ENCODE results near the gene CNMD. TPM values are rescaled to one million over a fixed set of nuclear protein-coding genes. Genes with fewer than 3 reads are reported as not detected.

The CNMD gene
- not detected in 2 replicates for total RNA-seq

- Mint-ChIP-seq H3K27me3 (ENCODE audit: insufficient read depth) (peaks cover 51% of the 10 kb centered on the region), H3K4me3 (no peak within 1 kb of the TSS), H3K4me1 (ENCODE audit: low read depth) (no peaks in the 10 kb centered on the region), H3K36me3 (ENCODE audit: low read depth) (no peaks in the 10 kb centered on the region), H3K27ac (no peak within 1 kb of the TSS), H3K9me3 (no peaks in the 10 kb centered on the region)
- intact Hi-C loops (cut with micrococcal nuclease): loop anchor here (2.0 kb wide), 1 partner anchor 75 kb away; no protein-coding TSS in a partner anchor
- DNase-seq (ENCODE audit: low spot score): no peak
Measured at GRCh38 chr13:52739468-52740071, at the start of gene CNMD. CNMD (minus strand) TSS chr13:52739820; CDS start chr13:52739701, 119 bp downstream.

- H3K4me3 Mint-ChIP-seq: no peak overlapping the region
- no peaks in the 10 kb centered on the region for H3K36me3 Mint-ChIP-seq (ENCODE audit: low read depth)
- no peak for DNase-seq (ENCODE audit: low spot score)
- no peaks in the 10 kb centered on the region for H3K9me3 Mint-ChIP-seq
- intact Hi-C loops (cut with micrococcal nuclease): no loop called here
- H3K27ac Mint-ChIP-seq: no peak overlapping the region
- H3K27me3 Mint-ChIP-seq (ENCODE audit: insufficient read depth): peaks cover 8% of the 10 kb centered on the region
- no peaks in the 10 kb centered on the region for H3K4me1 Mint-ChIP-seq (ENCODE audit: low read depth)
Measured at GRCh38 chr13:52788011-52788410, 48.4 kb upstream of the CNMD start.

- Mint-ChIP-seq H3K4me1 (ENCODE audit: low read depth) (no peaks in the 10 kb centered on the region), H3K27ac (no peak overlapping the region), H3K27me3 (ENCODE audit: insufficient read depth) (peaks cover 8% of the 10 kb centered on the region), H3K36me3 (ENCODE audit: low read depth) (no peaks in the 10 kb centered on the region), H3K9me3 (no peaks in the 10 kb centered on the region), H3K4me3 (no peak overlapping the region)
- intact Hi-C loops (cut with micrococcal nuclease): no loop called here
- DNase-seq (ENCODE audit: low spot score): no peak
Measured at GRCh38 chr13:52787235-52787634, 47.6 kb upstream of the CNMD start.

- Mint-ChIP-seq H3K36me3 (ENCODE audit: low read depth) (no peaks in the 10 kb centered on the region), H3K4me1 (ENCODE audit: low read depth) (no peaks in the 10 kb centered on the region), H3K9me3 (no peaks in the 10 kb centered on the region), H3K27ac (no peak overlapping the region), H3K4me3 (no peak overlapping the region), H3K27me3 (ENCODE audit: insufficient read depth) (peaks cover 8% of the 10 kb centered on the region)
- no peak for DNase-seq (ENCODE audit: low spot score)
- intact Hi-C loops (cut with micrococcal nuclease): no loop called here
Measured at GRCh38 chr13:52786766-52787165, 47.1 kb upstream of the CNMD start.

DNA sequence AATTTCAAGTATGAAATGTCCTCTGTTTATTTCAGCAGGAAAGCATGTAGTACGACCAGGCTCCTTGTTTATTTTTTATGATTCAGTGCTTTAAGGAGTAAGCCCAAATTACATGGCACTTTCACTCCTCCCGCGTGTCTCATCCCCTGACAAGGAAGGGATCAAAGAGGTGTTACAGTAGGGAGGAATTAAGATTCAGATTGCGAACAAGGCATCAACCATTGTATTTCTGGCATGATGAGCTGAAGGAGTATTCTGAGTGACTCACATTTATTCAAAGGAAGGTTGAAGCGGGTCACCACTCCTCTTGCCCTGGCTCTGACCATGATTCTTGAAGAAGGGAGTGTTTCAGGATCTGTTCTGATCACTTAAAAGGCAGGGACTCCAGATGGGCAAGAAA lies 46.1 kb upstream of the CNMD start:
- Mint-ChIP-seq H3K27ac (no peak overlapping the region), H3K4me1 (ENCODE audit: low read depth) (no peaks in the 10 kb centered on the region), H3K36me3 (ENCODE audit: low read depth) (no peaks in the 10 kb centered on the region), H3K9me3 (no peaks in the 10 kb centered on the region), H3K27me3 (ENCODE audit: insufficient read depth) (peaks cover 8% of the 10 kb centered on the region), H3K4me3 (no peak overlapping the region)
- intact Hi-C loops (cut with micrococcal nuclease): no loop called here
- DNase-seq (ENCODE audit: low spot score): no peak

DNA sequence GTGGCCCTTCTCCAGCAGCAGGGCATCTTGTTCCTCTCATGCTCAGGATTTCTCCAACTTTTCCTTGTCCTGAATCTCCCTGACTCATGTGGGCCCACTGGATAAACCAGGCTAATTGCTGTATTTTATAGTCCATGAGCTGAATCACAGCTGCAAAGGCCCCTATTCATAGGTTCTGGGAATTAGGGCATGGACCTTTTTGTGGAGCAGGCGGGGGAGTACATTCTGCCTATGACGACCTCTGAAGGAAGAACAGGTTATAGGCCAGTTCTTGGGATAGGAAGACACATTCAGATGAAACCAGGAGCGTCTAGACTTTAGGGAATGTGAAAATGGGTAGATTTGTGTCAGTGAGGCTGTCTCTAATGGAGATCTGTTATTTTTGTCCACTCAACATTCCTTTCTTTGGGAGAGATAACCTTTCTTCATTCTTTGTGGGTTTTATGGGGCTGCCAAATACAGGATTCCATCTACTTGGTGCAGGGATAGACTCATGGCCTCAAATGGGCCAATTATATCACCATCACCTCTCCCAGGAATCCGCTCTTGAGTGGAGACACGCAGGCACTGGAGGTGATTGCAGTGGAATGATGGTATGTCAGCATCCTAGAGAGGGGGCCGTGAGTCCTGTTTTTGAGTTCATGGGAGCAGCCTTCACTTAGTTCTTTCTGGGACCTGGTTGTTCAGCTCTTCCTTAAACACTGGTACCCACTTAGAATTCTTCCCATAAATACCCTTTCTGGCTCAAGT lies 45.1 kb upstream of the CNMD start:
- no peaks in the 10 kb centered on the region for H3K36me3 Mint-ChIP-seq (ENCODE audit: low read depth)
- H3K27me3 Mint-ChIP-seq (ENCODE audit: insufficient read depth): peaks cover 8% of the 10 kb centered on the region
- H3K4me1 Mint-ChIP-seq (ENCODE audit: low read depth): no peaks in the 10 kb centered on the region
- intact Hi-C loops (cut with micrococcal nuclease): no loop called here
- no peak overlapping the region for H3K27ac Mint-ChIP-seq
- no peak for DNase-seq (ENCODE audit: low spot score)
- no peaks in the 10 kb centered on the region for H3K9me3 Mint-ChIP-seq
- H3K4me3 Mint-ChIP-seq: no peak overlapping the region

GRCh38 chr13:52783943-52784342 lies 44.3 kb upstream of the CNMD start:
- Mint-ChIP-seq H3K27me3 (ENCODE audit: insufficient read depth) (peaks cover 8% of the 10 kb centered on the region), H3K27ac (no peak overlapping the region), H3K4me1 (ENCODE audit: low read depth) (no peaks in the 10 kb centered on the region), H3K9me3 (no peaks in the 10 kb centered on the region), H3K4me3 (no peak overlapping the region), H3K36me3 (ENCODE audit: low read depth) (no peaks in the 10 kb centered on the region)
- intact Hi-C loops (cut with micrococcal nuclease): no loop called here
- no peak for DNase-seq (ENCODE audit: low spot score)

DNA sequence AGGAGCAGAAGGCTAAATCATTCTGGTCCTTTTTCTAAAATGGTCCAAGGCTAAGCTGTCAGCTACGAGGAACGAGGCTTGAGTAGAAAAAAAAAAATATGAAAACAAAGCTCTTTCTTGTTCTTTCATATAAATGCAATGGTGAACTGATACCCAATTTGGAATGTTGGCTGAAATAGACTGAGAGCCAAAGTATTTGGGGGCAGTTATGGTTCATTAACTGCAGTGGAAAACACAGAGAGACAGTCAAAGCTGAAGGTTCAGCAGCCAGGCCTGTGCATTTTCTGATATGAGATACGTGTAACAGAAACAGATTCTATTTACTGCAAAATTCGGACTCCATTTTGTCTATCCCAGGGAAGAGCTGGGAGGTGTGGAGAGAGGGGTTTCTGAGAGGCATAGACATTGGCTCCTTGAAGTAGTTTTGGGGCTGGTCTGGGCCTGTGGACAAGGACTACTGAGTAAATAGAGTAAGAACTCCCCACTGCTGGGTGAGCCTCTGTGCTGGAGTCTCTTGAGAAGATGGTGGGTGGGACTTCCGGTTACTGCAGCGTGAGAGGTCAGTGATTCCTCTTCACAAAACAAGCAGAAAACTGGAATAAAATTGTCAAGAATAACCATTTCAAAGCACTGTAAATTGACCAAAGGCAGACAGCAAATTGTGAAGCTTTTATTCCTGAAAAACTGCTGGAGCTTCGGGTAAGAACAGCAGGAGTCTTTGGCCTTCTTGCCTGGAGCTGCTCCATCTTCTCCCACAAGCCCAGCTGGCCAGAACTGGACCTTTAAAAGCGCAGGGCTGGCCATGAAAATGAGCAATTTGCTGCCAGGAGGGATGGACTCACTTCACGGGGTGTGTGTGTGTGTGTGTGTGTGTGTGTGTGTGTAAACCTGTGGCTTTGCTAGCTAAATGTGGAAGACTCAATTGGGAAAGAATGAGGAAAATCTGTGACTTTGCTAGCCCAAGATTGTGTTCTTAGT lies 43.1 kb upstream of the CNMD start:
- DNase-seq (ENCODE audit: low spot score): no peak
- no peak overlapping the region for H3K27ac Mint-ChIP-seq
- intact Hi-C loops (cut with micrococcal nuclease): no loop called here

GRCh38 chr13:52780611-52781010 lies 41.0 kb upstream of the CNMD start:
- Mint-ChIP-seq H3K27ac (no peak overlapping the region), H3K4me1 (ENCODE audit: low read depth) (no peaks in the 10 kb centered on the region), H3K36me3 (ENCODE audit: low read depth) (no peaks in the 10 kb centered on the region), H3K4me3 (no peak overlapping the region), H3K9me3 (no peaks in the 10 kb centered on the region), H3K27me3 (ENCODE audit: insufficient read depth) (peaks cover 8% of the 10 kb centered on the region)
- DNase-seq (ENCODE audit: low spot score): no peak
- intact Hi-C loops (cut with micrococcal nuclease): no loop called here

More for the DNA sequence above, 43.1 kb upstream of the CNMD start:
- Mint-ChIP-seq H3K9me3 (no peaks in the 10 kb centered on the region), H3K4me1 (ENCODE audit: low read depth) (no peaks in the 10 kb centered on the region), H3K4me3 (no peak overlapping the region), H3K27me3 (ENCODE audit: insufficient read depth) (peaks cover 8% of the 10 kb centered on the region), H3K36me3 (ENCODE audit: low read depth) (no peaks in the 10 kb centered on the region)

GRCh38 chr13:52780092-52780491 lies 40.5 kb upstream of the CNMD start:
- no peak overlapping the region for H3K4me3 Mint-ChIP-seq
- H3K27ac Mint-ChIP-seq: no peak overlapping the region
- no peaks in the 10 kb centered on the region for H3K9me3 Mint-ChIP-seq
- H3K4me1 Mint-ChIP-seq (ENCODE audit: low read depth): no peaks in the 10 kb centered on the region
- intact Hi-C loops (cut with micrococcal nuclease): no loop called here
- H3K36me3 Mint-ChIP-seq (ENCODE audit: low read depth): no peaks in the 10 kb centered on the region
- DNase-seq (ENCODE audit: low spot score): no peak
- peaks cover 8% of the 10 kb centered on the region for H3K27me3 Mint-ChIP-seq (ENCODE audit: insufficient read depth)

DNA sequence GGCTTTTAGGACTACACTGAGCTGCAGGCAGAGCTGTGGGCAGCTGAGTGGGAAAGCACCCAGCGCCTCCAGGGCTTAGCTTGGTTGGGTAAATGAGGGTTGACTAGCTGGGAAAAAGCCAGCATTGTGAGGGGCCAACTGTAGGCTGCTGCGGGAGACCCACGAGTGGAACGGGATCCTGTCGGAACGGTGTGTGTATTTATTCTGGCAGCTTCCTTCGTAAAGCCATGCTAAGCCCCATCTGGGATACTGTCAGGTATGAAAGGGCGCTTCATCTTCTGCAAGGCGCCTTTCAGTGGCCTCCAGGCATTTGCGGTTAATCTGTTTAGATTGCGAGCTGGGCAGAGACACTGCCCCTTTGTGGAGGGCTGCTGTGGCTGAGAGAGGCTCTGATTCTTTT lies 39.5 kb upstream of the CNMD start:
- Mint-ChIP-seq H3K4me1 (ENCODE audit: low read depth) (no peaks in the 10 kb centered on the region), H3K27ac (no peak overlapping the region), H3K27me3 (ENCODE audit: insufficient read depth) (peaks cover 6% of the 10 kb centered on the region), H3K36me3 (ENCODE audit: low read depth) (no peaks in the 10 kb centered on the region), H3K9me3 (no peaks in the 10 kb centered on the region), H3K4me3 (no peak overlapping the region)
- intact Hi-C loops (cut with micrococcal nuclease): no loop called here
- DNase-seq (ENCODE audit: low spot score): no peak

DNA sequence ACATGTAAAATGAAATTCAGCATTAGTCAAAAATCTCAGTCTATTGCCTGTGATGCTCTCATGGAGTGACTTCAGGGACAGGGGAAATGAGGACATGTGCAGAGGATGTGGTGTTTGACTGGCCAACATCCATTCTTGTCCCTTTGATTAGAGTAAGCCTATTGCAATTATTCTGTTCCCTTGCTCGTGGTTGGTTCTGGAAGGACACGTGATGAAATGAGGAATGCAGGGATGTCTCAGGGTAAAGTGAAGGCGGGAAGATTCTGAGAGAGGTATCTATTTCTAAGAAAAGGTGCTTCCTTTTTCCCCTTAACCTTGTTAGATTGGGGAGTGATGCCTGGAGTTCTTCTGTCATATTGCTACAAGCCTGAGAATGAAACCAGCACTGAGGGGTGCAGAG lies 37.1 kb upstream of the CNMD start:
- H3K27me3 Mint-ChIP-seq (ENCODE audit: insufficient read depth): peaks cover 7% of the 10 kb centered on the region
- H3K27ac Mint-ChIP-seq: no peak overlapping the region
- H3K36me3 Mint-ChIP-seq (ENCODE audit: low read depth): no peaks in the 10 kb centered on the region
- H3K9me3 Mint-ChIP-seq: no peaks in the 10 kb centered on the region
- intact Hi-C loops (cut with micrococcal nuclease): no loop called here
- DNase-seq (ENCODE audit: low spot score): no peak
- H3K4me3 Mint-ChIP-seq: no peak overlapping the region
- H3K4me1 Mint-ChIP-seq (ENCODE audit: low read depth): no peaks in the 10 kb centered on the region

DNA sequence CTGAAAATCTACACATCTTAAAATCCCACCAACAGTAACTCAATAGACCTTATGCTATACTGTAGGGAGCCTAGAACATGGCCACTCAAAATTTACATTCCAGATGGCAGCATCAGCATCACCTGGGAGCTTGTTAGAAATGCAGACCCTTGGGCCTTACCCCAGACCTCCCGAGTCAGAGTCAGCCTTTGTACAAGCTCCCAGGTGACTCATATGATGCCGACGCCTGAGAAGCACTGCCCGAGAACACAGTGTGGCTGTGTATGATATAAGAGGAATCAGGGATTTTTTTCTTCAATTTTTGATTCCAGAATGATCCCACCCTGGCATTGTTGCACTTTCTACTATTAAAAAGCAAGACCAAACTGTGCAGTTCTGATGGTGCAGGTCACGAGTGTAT lies 35.9 kb upstream of the CNMD start:
- no peaks in the 10 kb centered on the region for H3K36me3 Mint-ChIP-seq (ENCODE audit: low read depth)
- H3K27me3 Mint-ChIP-seq (ENCODE audit: insufficient read depth): peaks cover 7% of the 10 kb centered on the region
- no peak for DNase-seq (ENCODE audit: low spot score)
- H3K9me3 Mint-ChIP-seq: no peaks in the 10 kb centered on the region
- no peak overlapping the region for H3K27ac Mint-ChIP-seq
- intact Hi-C loops (cut with micrococcal nuclease): no loop called here
- H3K4me1 Mint-ChIP-seq (ENCODE audit: low read depth): no peaks in the 10 kb centered on the region
- no peak overlapping the region for H3K4me3 Mint-ChIP-seq

All from activated T-helper 1 cell treated with anti-CD3 and anti-CD28 coated beads, Interleukin-12 subunit alpha, Interleukin-12 subunit beta, Interleukin-2, Interleukin-4 antibody, amounts not matched to agents 30 ng/mL and 10 ng/mL and 1 ng/mL, durations not matched to agents 14 hours and 24 hours and 36 hours (primary cell).